HG02981 (cell line): ENCODE measurements around the gene RSPRY1.

Experiments used
- ATAC-seq: cut with Tn5 transposase; IDR thresholded peaks from one replicate; pipeline ENCODE4 v1.9.1; 2021; ENCODE audit warnings: mild to moderate bottlenecking, moderate library complexity; ENCODE audit not compliant: unreplicated experiment

The RSPRY1 gene

DNA sequence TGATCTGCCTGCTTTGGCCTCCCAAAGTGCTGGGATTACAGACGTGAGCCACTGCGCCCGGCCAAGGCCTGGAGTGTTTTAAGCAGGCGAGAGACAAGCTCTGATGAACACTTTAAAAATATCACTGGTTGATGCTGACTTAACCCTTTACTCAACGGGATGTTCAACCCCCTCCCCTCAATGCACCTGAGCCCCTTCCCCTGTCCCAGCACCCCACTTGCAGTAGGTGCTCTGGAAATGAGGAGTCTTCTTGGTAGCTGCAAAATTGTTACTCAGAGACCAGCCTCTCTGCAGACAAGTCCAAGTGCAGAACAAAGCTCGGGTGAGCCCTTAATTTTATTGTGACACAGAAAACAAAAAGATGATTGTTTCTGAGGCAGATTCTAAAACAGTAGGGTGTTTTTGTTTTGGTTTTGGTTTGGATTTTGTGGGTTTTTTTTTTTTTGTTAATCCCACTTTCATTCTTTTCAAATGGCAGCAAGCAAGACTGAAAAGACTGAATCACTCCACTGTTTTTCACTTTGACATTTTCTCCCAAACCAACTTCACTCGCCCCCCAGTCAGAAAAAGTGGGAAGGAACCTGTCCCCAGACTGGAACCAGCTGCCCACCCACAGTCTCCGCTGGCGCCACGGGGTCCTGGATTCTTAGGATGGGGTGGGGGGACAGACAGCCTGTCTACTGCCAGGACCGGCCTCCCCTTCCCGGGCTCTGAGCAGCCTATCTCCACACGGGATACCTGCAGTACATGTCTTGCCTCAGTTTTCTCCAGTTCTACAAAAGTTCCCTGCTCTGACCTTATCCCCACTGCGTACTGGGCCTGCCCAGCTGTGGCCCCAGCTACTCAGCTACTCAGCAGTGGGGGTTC lies 103.5 kb downstream of the RSPRY1 start:
- no peak for ATAC-seq
